ENCODE results near the gene MAP2K5.

Gene MAP2K5

DNA sequence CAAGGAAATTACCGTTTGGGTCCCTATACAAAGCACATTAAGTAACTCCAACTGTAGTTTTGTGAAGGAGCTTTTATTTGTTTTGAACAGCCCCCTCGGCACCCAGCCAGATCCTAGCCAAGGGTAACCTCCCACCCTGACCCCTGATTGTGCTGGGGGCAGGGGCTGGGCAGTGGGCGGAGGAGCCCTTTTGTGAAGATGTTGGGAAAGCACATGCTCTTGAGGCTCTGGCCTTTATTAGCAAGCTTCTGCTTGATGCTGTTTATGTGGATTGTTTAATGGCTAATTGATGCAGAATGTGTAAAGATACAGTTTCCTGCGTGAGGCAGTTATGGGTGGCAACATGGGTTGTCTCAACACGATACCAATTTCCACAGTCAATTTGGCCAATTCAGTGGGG is 136.5 kb downstream of the MAP2K5 start:
- no peak for FAIRE-seq

DNA sequence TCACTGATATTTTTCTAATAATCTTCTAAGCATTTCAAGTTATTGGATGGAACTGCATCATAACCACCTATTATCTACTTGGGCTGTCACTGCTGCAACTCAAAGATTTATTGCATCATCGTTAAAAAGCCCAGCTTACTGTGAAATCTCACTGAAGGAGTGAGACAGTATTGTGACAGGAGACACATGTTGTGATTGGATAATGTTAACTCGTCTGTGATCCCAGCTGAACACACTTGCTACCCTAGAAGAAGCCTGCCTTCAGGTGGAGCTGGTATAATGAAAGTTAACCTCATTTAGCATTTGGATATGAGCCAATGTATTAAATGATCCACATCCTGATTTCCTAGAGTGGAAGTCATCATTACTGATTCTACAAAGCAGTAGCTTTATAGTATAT is 138.1 kb downstream of the MAP2K5 start:
- no peak for FAIRE-seq

DNA sequence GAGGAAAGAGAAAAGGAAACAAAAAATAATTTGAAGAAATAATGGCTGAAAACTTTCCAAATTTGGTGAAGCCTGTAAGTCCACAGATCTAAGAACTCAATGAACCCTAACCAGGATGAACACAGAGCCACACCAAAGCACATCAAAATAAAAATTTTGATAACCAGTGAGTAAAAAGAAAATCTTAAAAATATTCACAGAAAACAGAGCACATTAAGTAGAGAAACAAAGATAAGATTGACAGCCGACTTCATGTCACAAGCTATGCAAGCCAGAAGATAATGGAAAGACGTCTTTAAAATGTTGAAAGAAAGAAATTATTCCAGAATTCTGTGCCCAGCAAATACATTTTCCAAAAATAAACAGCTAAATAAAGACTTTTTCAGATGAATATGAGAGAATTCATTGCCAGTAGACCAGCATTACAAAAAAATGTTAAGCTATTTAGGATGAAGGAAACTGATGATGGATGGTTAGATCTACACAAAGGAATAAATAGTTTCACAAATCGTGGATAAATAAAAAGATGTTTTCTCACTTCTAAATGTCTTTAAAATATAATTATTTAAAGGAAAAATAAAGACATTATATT is 142.6 kb downstream of the MAP2K5 start:
- peak; percentile 38 for FAIRE-seq

DNA sequence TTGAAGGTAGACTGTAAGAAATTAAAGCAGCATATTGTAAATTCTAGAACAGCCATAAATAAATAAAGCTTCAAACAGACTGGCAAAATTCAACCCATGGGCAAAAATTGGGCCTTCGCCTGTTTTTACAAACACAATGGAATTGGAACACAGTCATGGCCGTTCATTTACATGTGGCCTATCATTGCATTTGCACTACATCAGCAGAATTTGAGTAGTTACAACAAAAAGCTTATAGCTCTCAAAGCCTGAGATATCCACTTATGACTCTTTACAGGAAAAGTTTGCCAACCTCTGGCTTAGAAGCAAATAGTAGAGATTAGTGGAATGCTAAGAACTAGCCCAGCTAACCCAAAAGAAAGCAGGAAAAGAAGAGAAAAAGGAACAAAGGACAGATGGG is 143.2 kb downstream of the MAP2K5 start:
- FAIRE-seq, result no peak

DNA sequence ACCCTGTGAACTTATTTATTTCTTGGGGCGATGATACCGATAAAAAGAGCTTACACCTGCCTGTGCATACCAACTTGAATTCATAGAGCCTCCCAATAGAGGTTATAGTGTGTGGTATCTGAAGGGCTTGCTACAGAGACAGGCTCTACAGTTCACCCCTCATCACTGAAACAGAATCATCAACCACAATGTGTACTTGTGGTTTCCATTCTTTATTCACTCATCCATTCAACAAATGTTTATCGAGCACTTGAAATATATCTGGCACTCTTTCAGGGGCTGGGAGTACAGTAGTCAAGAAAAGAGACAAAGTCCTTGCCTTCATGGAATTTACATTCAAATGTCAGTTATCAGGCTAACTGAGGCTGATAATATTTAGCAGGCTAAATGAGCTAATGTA is 148.4 kb downstream of the MAP2K5 start:
- no peak for FAIRE-seq

DNA sequence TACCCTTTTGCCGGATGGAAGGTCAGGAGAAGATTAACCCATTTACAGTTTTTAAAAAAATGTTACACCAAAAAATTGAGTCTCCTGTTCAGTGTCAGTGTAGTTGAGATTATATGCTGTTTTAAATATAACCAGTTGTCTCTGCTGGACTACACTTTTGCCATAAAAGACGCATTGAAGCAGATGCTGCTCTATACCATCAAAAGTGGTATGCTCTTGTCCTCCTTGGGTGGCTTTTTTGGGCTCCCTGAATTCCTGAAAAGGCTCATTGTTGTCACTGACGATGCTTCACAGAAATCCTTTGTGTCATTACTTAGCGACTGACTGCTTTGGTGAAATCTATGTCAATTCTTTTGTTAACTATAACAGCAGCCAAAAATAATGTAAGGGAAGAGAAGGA is 148.9 kb downstream of the MAP2K5 start:
- FAIRE-seq, result no peak

DNA sequence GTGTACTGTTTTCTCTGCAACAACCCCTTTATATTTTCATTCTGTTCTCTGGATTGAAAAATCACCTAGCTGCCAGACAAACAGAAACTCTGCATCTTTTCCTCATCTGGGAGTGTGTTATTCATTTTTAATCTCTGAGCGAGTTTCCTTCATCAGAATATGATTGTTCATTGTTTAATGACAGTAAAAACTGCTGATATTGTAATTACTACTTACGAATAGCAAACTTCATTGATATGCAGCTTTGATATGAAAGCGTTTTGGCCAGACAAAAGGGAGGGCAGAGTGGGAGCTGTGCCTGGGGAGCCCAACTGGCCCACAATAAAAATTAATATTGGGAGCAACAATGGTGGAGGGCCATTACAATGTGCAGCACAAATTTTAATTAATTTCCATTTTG is 150.1 kb downstream of the MAP2K5 start:
- FAIRE-seq, result no peak

DNA sequence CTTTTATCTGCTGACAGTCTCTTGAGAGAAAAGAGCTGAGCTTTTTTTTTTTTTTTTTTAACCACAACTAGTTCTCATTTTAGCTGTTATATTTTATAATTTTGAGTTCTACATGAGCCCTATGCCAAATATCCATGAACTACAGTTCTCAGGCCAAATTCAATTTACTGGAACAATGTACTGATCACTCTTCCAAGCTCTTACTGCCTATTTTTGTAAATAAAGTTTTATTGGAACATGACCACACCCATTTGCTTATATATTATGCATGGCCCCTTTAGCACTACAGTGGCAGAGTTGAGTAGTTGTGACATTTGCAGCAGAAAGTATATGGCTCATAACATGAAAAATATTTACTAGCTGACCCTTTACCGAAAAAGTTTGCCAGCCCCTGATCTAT is 153.6 kb downstream of the MAP2K5 start:
- FAIRE-seq, result no peak

DNA sequence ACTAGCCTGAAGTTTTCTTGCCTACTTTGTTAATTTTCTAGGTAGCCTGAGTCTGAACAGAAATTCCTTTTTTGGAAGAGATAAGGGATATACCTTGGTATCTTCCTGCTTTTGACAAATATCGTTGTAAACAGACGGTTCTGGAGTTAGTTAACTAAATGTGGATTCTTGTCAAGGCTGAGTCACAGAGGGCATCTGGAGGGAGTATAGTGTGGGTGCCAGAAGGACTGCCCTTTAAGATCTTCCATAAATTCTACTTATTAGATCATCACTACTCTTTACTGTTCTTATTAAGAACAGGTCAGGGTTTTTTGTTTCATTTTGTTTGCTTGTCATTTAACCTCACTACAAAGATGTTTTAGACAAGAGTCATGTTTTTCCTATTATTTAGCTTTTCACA is 157.5 kb downstream of the MAP2K5 start:
- FAIRE-seq, result no peak

DNA sequence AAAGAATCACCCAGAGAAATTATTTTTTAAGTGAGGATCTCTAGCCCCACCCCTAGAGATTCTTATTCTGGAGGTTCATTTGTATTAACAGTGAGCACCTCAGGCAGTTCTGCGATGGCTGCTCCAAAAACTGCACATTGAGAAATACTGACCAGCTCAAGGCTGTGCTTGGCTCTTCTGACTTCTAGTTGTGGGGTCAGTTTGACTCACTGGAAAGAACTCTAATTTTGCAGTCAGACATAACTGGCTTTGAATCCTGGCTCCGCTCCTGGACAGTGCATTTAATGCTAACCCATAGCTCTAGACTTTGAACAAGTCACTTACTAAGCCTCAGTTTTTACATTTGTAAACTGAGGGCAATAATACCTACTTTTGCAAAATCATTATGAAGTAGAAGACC is 159.2 kb downstream of the MAP2K5 start:
- FAIRE-seq, result no peak

DNA sequence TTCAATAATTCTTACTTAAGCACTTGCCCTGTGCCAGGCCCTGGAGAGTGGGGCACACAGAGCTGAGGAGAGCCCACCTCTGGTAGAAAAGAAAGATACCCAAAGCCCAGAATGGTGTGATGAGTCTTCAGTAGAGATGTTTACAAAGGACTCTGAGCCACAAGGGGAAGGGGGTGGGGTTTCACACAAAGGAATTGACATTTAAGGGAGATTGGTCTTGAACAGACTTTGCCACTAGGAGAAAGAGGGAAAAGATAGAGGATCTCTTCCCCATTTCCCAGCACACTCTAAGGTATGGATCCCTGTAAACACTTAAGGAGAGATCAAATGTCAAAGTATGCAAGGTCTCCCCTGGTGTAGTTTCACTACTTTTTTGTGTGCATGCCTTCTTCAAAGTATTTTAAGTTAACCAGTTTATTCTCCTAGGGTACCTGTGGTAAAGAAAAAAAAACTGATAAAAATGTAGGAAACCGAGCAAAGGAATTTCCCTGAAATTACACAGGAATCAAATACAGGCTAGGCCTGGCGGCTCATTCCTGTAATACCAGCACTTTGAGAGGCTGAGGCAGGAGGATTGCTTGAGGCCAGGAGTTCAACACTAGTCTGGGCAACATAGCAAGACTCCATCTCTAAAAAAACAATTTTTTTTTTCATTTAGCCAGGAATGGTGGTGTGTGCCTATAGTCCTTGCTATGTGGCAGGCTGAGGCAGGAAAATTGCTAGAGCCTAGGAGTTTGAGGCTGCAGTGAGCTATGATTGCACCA is 165.2 kb downstream of the MAP2K5 start:
- no peak for FAIRE-seq

DNA sequence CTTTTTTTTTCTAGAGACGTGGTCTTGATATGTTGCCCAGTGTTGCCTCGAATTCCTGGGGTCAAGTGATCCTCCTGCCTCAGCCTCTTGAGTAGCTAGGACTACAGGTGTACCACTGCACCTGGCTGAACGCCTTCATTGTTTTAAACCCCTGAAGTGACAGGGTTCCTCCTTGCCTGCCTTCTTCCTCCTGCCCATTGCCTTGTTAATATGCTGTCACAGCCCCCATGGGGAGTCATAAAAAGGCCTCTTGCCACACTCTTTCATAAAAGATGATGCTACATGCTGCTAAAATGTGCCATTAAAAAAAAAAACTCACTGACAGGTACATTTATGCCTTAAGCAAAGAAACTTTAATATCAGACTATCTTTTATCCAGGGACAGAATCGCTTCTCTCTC is 166.0 kb downstream of the MAP2K5 start:
- FAIRE-seq, result no peak

DNA sequence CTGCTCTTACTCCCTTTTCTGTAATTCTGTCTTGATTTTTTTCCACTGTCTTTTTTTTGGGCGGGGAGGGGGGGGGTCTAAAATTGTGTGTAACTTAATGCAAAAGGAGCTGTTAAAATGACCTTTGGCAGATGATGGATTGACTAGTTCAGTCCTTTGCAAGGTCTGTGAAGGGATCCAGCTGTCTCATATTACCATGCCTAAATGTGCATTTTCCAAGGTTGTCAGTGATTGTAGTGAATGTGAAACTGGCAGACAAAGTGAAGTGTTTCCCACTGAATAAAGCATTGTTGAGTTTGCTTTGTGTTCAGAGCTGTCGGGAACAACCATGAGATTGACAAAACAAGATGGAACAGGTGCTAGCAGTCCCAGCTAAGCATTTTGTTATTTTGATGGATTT is 172.7 kb downstream of the MAP2K5 start:
- FAIRE-seq, result no peak

DNA sequence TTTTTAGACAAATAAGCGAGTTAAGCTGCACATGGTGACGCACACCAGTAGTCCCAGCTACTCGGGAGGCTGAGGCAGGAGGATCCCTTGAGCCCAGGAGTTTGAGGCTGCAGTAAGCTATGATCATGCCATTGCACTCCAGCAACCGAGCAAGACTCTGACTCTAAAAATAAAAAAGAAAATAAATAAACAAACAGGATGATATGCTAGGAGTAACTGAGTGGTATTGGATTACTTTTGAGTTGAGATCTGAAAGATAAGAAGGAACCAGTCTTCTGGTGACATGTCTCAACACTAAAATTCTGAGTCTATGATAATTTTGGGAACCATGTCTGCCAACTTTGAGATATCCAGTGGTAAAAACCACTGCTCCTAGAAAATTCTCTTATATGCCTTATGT is 173.7 kb downstream of the MAP2K5 start:
- FAIRE-seq, result no peak

DNA sequence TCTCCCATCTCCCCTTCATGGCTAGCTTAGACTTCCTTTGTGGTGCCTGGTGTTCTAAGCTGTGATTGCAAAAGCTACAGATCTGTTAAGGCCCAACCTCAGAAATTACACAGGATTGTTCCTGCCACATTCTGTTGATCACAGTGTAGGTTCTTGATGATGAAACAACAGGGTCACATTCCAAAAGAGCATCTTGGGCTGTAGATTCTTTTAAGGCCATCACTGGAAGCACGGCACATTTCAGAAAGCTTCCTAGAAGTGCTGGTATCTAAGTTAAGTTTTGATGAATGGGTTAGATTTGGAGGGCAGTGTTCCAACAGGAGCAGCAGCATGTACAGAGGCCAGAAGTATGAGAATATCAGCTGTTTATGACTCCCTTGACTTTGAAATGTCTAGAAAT is 175.3 kb downstream of the MAP2K5 start:
- no peak for FAIRE-seq

DNA sequence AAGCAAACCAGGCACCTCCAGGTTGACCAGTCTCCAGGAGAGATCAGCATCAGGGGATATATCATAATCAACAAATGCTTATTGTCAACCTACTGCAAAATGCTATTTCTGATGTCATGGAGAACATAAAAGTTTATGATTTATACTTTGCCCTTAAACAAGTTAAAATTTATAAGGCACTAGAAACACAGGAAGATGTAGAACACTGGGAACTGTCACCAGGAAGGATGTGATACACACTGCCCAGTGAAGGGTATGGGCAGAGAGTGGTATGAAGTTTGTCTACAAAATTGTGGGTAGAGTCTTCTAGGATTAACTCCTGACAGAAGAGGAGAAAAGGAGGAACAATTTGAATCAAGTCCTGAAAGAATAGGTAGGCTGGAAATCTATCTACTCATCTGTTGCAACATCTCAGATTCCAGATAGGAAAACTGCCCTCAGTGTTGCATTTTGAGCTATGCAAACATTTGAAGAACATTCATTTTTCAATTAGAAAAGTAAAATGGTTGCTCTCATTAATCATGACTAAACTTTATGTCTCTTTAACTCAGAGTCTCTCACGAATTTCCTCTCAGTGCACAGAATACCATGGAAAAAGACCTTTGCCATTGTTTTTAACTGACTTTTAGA is 176.9 kb downstream of the MAP2K5 start:
- no peak for FAIRE-seq

DNA sequence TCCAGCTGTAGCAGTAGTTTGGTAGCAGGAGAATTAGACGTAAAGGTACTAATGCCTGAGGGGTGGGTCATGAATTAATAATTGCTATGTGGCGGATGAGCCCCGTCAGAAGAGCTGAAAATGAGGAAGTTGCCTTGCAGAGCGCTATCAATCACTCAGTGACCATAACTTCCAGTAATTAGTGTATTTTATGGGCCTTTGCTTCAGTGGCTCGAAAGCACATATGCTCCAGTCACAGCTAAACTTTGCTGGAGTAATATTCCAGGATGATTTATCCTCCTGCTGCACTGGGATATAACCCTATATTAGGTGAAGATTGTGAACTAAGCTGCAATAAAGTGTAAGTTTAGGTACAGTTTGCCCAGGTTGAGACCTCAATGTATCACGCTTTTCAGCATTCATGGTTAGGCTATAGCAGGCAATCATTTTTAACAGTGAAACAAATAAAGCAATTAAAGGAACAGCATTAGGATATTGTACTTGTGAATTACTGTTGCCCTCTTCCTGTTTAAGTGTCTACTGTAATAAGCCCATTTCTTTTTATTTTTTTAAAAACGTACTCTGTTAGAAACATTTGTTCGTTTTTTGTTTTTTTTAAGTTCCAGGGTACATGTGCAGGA is 178.2 kb downstream of the MAP2K5 start:
- FAIRE-seq, result no peak

DNA sequence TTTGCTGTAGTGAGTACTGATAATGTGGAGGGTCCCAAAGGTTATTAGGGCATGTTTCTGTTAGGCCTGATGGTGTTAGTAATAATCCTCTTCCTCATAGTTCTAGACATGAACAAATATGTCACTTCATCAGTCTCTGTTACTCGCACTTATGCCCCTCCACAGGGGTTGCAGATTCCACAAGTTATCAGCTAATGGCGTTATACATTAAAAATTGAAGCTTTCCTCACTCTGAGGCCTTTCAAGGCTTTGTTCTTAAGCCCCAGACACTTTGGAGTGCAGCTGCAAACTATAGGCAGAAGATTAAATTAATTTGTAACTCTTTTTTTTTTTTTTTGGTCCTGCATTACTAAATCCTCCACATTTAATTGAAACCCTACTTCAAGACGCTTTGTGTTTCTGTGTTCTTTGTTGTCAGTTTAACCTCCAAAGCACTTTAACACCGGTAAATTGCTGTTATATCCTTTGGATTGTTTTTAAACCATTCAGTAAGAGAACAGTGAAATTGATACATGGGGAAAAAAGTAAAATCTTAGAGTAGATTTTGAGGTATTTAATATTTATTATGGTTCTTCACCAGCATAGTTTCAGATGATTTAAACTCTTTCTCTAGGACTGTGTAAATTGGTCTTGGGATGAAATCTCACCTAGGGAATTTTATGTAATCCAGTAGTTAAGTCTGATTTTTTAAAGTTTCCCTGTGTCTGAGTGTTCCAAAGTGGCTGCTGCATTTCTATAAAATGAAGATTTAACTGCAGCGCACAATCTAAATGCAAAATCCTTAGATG is 179.7 kb downstream of the MAP2K5 start:
- no peak for FAIRE-seq

DNA sequence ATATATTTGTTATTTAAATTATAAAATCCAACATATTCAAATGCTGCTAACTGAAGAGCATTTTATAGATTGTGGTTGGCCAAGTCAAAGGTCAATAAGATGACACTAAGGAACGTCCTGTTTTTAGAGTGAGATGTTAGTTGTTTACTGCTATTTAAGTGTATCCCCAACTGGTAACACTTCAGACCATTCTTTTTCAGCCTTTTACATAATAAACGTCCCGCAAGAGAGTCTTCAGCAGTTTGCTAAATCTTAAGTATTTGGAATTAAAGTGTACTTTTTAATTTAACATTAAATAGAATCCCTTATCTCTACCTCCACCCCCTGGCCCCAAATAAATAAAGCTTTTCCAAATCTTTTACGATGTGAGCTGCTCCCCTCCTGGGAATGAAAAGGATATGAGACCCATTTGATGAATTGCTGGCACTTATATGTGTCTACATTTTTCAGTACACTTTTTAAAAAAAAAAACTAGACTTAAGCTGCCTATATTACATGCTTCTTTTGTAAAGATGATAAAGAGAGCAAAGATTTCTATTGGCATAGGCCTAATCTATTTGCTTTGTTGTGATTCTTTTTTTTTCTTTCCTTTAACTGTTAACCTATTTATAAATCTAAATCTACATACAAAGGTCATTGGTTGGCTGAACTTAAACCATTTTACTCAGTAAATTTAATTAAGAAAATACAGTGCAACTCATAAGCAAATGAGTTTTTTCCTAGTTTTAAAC is 181.0 kb downstream of the MAP2K5 start:
- no peak for FAIRE-seq

DNA sequence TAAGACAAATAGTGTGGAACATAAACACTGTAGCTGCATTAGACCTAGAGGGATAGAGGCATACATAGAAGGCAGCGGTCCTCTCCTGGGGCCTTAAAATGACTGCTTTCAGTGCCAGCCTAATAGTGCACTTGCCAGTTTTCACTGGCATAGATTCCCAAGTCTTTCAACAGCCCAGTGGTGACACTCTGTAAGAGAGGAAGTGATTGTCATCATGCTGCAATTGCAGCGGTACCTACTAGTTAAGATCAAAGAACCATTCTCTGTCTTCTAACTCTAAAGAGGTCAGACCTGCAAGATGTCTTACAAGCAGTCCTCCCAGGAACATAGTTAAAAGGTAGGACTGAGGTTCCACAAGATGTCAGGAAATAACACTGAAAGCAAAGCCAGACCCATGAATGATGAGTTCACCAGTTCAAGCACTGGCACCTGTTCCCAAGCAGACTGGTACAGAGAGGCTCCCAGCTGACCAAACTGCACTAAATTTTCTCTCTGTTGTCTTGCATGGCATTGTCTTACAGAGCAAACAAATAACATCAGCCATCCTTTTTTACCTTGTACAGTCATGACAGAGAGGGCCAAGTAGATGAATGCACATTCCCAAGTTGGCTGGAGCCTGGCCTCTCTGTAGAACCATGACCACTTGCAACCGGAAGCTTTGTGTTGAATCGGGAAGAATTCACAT is 182.3 kb downstream of the MAP2K5 start:
- no peak for FAIRE-seq

DNA sequence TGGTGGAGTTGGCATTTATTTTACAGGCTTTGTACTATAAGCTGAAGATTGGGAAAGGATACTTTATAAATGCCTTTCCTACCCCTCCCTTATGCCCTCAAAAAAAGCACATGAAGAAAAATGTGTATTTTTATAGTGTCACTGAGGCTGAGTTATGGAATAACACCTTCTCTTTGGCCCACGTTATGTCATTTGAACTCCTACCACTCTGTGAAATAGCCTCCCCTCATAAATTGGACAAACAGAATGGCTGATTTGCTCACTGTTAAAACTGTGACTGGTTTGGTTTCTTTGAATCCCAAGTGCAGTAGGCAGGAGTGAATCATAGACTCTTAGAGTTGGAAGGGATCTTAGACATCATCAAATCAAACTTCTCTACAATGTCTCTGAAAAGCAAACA is 187.6 kb downstream of the MAP2K5 start:
- no peak for FAIRE-seq
